OCI-LY1 (cell line): ENCODE data around the gene SEMA4B.

Source experiments
- H2AFZ ChIP-seq: fragments of 200-600 bp; sonication (generic), shearing (Covaris generic); 2 replicates; pipeline ENCODE4 v1.6.0; 2014; ENCODE audit warnings: antibody characterized with exemption, mild to moderate bottlenecking, low read length
- H3F3A ChIP-seq: fragments of 200-600 bp; sonication (generic), shearing (Covaris generic); 2 replicates; pipeline ENCODE4 v1.6.0; 2014; ENCODE audit warnings: mild to moderate bottlenecking, antibody characterized with exemption, low read length, moderate library complexity; ENCODE audit not compliant: insufficient read depth
- H3K27ac ChIP-seq: fragments of 200-600 bp; sonication (generic); 2 replicates; pipeline ENCODE4 v1.5.1; 2014; ENCODE audit warnings: low read length, mixed run types, mild to moderate bottlenecking, low read depth; ENCODE audit not compliant: poor library complexity, severe bottlenecking
- H3K27me3 ChIP-seq: fragments of 200-600 bp; sonication (generic); 2 replicates; pipeline ENCODE4 v1.6.0; 2014; ENCODE audit warnings: antibody characterized with exemption, mild to moderate bottlenecking, low read length, moderate library complexity; ENCODE audit not compliant: insufficient read depth
- H3K36me3 ChIP-seq: fragments of 200-600 bp; sonication (generic); 2 replicates; pipeline ENCODE4 v1.6.1; 2014; ENCODE audit warnings: mild to moderate bottlenecking, antibody characterized with exemption, low read length, moderate library complexity, mixed read lengths; ENCODE audit not compliant: insufficient read depth
- H3K4me1 ChIP-seq: fragments of 200-600 bp; sonication (generic); 2 replicates; pipeline ENCODE4 v1.5.1; 2014; ENCODE audit warnings: mild to moderate bottlenecking, low read length, moderate library complexity; ENCODE audit not compliant: insufficient read depth, severe bottlenecking
- H3K4me2 ChIP-seq: fragments of 200-600 bp; sonication (generic), shearing (Covaris generic); 2 replicates; pipeline ENCODE4 v1.6.1; 2014; ENCODE audit warnings: low read length
- H3K4me3 ChIP-seq: fragments of 200-600 bp; sonication (generic); 2 replicates; pipeline ENCODE4 v1.5.1; 2014; ENCODE audit warnings: low read length, low read depth, mild to moderate bottlenecking, mixed read lengths; ENCODE audit not compliant: poor library complexity, severe bottlenecking
- H3K79me2 ChIP-seq: fragments of 200-600 bp; shearing (Covaris generic); 2 replicates; pipeline ENCODE4 v1.6.1; 2016; ENCODE audit warnings: mixed run types, low read length, mixed read lengths; ENCODE audit not compliant: insufficient read depth
- H3K9ac ChIP-seq: fragments of 200-600 bp; sonication (generic), shearing (Covaris generic); 2 replicates; pipeline ENCODE4 v1.6.1; 2014; ENCODE audit warnings: mild to moderate bottlenecking, low read length, mixed read lengths
- H3K9me2 ChIP-seq: fragments of 200-600 bp; sonication (generic), shearing (Covaris generic); 2 replicates; pipeline ENCODE4 v1.6.1; 2014; ENCODE audit warnings: low read depth, mild to moderate bottlenecking, low read length, mixed read lengths
- H3K9me3 ChIP-seq: fragments of 200-600 bp; shearing (Covaris generic); 2 replicates; pipeline ENCODE4 v1.6.1; 2014; ENCODE audit warnings: low read length, mixed read lengths
- H4K20me1 ChIP-seq: fragments of 200-600 bp; sonication (generic), shearing (Covaris generic); 2 replicates; pipeline ENCODE4 v1.6.0; 2016; ENCODE audit warnings: mild to moderate bottlenecking, low read length; ENCODE audit not compliant: insufficient read depth
- CTCF ChIP-seq: fragments of 200-600 bp; sonication (generic), shearing (Covaris generic); IDR thresholded peaks from 2 replicates; pipeline ENCODE4 v1.5.1; 2017; ENCODE audit warnings: mild to moderate bottlenecking, antibody characterized with exemption, low read length, moderate library complexity, mixed read lengths
- EZH2 ChIP-seq: fragments of 200-600 bp; sonication (generic), shearing (Covaris generic); IDR thresholded peaks from 2 replicates; pipeline ENCODE4 v1.8.0; 2017; ENCODE audit warnings: borderline replicate concordance, mixed run types, mild to moderate bottlenecking, antibody characterized with exemption, low read length, moderate library complexity, mixed read lengths

SEMA4B gene

DNA sequence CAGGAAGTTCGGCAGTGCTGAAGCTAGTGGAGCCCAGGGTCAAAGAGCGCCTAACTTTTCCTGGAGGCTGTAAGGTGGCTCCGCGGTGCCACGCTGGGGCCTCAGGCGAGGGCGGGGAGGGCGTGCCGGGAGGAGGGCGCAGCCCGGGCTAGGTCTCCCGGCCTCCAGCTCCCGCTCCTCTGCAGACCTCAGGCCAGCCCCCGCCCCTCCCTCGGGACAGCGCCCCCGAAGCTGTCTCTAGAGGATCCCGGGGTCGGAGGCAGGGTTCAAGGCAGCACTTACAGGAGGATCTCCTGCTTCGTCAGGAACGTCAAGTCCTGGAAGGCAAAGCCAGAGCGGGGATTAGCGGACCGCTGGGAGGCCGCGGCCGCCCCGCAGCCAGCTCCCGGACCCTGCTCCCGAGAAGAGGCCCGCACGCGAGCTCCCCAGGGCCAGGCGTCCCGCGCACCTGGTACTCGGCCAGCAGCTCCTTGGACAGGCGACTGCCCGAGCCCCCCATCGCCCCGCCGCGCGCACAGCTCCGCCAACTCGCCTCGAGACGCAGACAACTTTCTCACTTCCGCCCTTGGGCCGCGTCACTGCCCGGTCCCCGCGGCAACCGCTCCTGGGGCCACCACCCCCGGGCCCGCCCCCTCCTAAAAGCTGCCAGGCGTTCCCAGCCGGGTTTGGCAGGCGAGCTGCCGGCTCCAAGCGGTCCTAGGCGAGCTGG is 32.4 kb downstream of the SEMA4B start, which contains the start of gene CIB1:
Gene CIB1 (minus strand): TSS at position 555 of the 709 bp plus-strand sequence. CDS start 56 bp downstream, at position 499.
- no peaks in the 10 kb centered on the region for H3K27me3 ChIP-seq
- no peaks in the 10 kb centered on the region for H3F3A ChIP-seq
- H3K36me3 ChIP-seq, result peaks cover 36% of the 10 kb centered on the region
- no peaks in the 10 kb centered on the region for H3K9me3 ChIP-seq
- peaks cover 39% of the 10 kb centered on the region for H3K4me1 ChIP-seq
- H3K9ac ChIP-seq, result peak within 1 kb of the TSS; percentile 86
- H4K20me1 ChIP-seq, result no peaks in the 10 kb centered on the region
- no peak within 1 kb of the TSS for H2AFZ ChIP-seq
- peak within 1 kb of the TSS; percentile 90 for H3K4me3 ChIP-seq
- H3K79me2 ChIP-seq, result no peaks in the 10 kb centered on the region
- peak within 1 kb of the TSS; percentile 99 for H3K4me2 ChIP-seq
- H3K27ac ChIP-seq, result peak within 1 kb of the TSS; percentile 71
- TF ChIP-seq EZH2, result no peak
- no peak for TF ChIP-seq CTCF
- no peaks in the 10 kb centered on the region for H3K9me2 ChIP-seq

- Histone ChIP-seq H3K27ac (peak within 1 kb of the TSS; percentile 71), H3K4me3 (peak within 1 kb of the TSS; percentile 90), H3F3A (no peaks in the 10 kb centered on the region), H2AFZ (no peak within 1 kb of the TSS), H3K4me2 (peak within 1 kb of the TSS; percentile 99), H3K36me3 (peaks cover 32% of the 10 kb centered on the region), H3K9ac (peak within 1 kb of the TSS; percentile 86), H4K20me1 (no peaks in the 10 kb centered on the region), H3K9me3 (no peaks in the 10 kb centered on the region), H3K9me2 (no peaks in the 10 kb centered on the region), H3K79me2 (no peaks in the 10 kb centered on the region), H3K4me1 (peaks cover 39% of the 10 kb centered on the region), H3K27me3 (no peaks in the 10 kb centered on the region)
- TF ChIP-seq EZH2 (no peak), CTCF (no peak)
Measured at GRCh38 chr15:90234096-90234988, 33.2 kb downstream of the SEMA4B start, which contains the start of gene GDPGP1. GDPGP1 (plus strand) TSS chr15:90234209; CDS start chr15:90240909, 6,700 bp downstream.

DNA sequence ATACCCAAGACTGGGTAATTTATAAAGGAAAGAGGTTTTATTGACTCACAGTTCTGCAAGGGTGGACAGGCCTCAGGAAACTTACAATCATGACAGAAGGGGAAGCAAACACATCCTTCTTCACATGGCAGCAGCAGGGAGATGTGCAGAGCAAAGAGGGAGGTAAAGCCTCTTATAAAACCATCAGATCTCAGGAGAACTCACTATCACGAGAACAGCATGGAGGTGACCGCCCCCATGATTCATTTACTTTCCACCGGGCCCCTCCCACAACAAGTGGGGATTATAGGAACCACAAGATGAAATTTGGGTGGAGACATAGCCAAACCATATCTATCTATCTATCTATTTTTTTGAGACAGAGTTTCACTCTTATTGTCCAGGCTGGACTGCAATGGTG is 38.2 kb downstream of the SEMA4B start:
- Histone ChIP-seq H3K9ac (no peak overlapping the region), H4K20me1 (no peaks in the 10 kb centered on the region), H3K27me3 (no peaks in the 10 kb centered on the region), H3K9me3 (no peaks in the 10 kb centered on the region), H3K79me2 (no peaks in the 10 kb centered on the region), H3F3A (no peaks in the 10 kb centered on the region), H3K9me2 (no peaks in the 10 kb centered on the region), H3K27ac (no peak overlapping the region), H3K4me3 (no peak overlapping the region), H2AFZ (no peak overlapping the region), H3K4me1 (peaks cover 7% of the 10 kb centered on the region), H3K4me2 (no peak overlapping the region), H3K36me3 (peaks cover 23% of the 10 kb centered on the region)
- TF ChIP-seq EZH2, result no peak
- TF ChIP-seq CTCF, result no peak
